ENCODE results near the gene TUBE1. TPM values are rescaled to one million over a fixed set of nuclear protein-coding genes. Genes with fewer than 3 reads are reported as not detected.

The TUBE1 gene, protein sequence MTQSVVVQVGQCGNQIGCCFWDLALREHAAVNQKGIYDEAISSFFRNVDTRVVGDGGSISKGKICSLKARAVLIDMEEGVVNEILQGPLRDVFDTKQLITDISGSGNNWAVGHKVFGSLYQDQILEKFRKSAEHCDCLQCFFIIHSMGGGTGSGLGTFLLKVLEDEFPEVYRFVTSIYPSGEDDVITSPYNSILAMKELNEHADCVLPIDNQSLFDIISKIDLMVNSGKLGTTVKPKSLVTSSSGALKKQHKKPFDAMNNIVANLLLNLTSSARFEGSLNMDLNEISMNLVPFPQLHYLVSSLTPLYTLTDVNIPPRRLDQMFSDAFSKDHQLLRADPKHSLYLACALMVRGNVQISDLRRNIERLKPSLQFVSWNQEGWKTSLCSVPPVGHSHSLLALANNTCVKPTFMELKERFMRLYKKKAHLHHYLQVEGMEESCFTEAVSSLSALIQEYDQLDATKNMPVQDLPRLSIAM
- 8.0 and 8.4 TPM in 2 replicates for polyA plus RNA-seq (2013)

DNA sequence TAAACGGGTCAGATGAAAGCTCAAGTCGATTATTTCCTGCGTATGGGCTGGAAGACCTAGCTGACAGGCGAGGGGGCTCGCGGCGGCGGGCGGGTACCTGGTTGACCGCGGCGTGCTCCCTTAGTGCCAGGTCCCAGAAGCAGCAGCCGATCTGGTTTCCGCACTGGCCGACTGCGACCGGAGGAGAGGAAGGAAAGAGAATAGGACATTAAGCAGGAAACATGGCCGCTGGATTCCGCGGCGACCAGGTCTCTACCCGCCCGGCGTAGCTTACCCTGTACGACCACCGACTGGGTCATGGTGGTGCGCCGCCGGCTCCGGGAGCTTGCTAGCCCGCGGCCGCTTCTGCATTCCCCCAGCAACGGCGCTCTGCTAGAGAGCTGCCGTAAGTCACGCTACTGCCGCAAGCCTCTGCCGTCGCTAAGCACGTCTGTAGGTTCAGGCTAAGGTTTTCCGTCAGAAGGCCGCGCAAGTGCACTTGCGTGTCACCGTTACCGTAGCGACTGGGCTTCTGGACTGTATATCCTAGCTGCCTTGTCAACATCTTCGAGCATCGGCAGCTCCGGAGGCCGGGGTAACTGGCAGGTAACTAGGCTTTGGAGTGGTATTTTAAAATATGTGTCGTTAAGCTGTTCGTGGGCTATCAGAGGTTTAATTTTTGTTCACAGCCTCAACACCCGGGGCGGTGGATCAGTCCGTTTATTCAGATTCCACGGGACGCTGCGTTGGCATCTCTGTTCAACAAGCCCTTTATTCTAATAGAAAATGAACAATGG lies at the start of gene TUBE1, which contains the start of gene FAM229B:
Gene TUBE1, minus strand, starts transcription at position 347 of the 776 bp plus-strand sequence. Its CDS starts 48 bp downstream, at position 299.
Gene FAM229B, plus strand, starts transcription at position 456 of the 776 bp plus-strand sequence. CDS start 11,693 bp downstream, outside the sequence.
- H2AFZ ChIP-seq (ENCODE audit: insufficient read depth, low read length, poor library complexity) = peak within 1 kb of the TSS; percentile 51
- H3K36me3 ChIP-seq (ENCODE audit: control insufficient read depth in 1 of 2, insufficient read depth in 2 of 2, low read length in 2 of 2) = no peaks in the 10 kb centered on the region
- H3K9me3 ChIP-seq (ENCODE audit: insufficient read depth, low read depth, low read length) = no peaks in the 10 kb centered on the region
- H3K4me1 ChIP-seq (ENCODE audit: control insufficient read depth in 1 of 2, insufficient read depth in 2 of 2, low read length in 2 of 2) = no peaks in the 10 kb centered on the region
- H4K12ac ChIP-seq (ENCODE audit: low read depth, low read length) = peak within 1 kb of the TSS; percentile 21
- H3K4me2 ChIP-seq (ENCODE audit: low read length) = peak within 1 kb of the TSS; percentile 73
- no peaks in the 10 kb centered on the region for H3K79me1 ChIP-seq (ENCODE audit: low read length)
- H4K8ac ChIP-seq (ENCODE audit: low read depth, low read length) = peak within 1 kb of the TSS; percentile 64
- H2AK5ac ChIP-seq (ENCODE audit: low read length) = no peak within 1 kb of the TSS
- no peak within 1 kb of the TSS for H3K18ac ChIP-seq (ENCODE audit: low read length)
- DNase-seq = peak; percentile 95 to 96
- peak within 1 kb of the TSS; percentile 53 for H4K91ac ChIP-seq (ENCODE audit: low read depth, low read length)
- no peak within 1 kb of the TSS for H2BK120ac ChIP-seq (ENCODE audit: insufficient read depth, low read length, poor library complexity)
- H3K27me3 ChIP-seq (ENCODE audit: insufficient read depth, low read length) = no peaks in the 10 kb centered on the region
- H2BK12ac ChIP-seq (ENCODE audit: low read length) = no peak within 1 kb of the TSS
- peak within 1 kb of the TSS; percentile 77 for H3K4me3 ChIP-seq (ENCODE audit: low read depth, low read length)
- no peaks in the 10 kb centered on the region for H3K79me2 ChIP-seq (ENCODE audit: control insufficient read depth, insufficient read depth, low read length, poor library complexity)
- H3K27ac ChIP-seq (ENCODE audit: low read depth, low read length) = peak within 1 kb of the TSS; percentile 31
- no peak within 1 kb of the TSS for H3K9ac ChIP-seq (ENCODE audit: low read length)
- H3K23ac ChIP-seq (ENCODE audit: low read length) = no peak within 1 kb of the TSS
- H2BK5ac ChIP-seq (ENCODE audit: low read depth, low read length, poor library complexity) = no peak within 1 kb of the TSS
- no CpG with 5 or more reads among the region's 60 CpGs for WGBS (ENCODE audit: extremely low coverage, insufficient coverage, insufficient read length)
- peak within 1 kb of the TSS; percentile 36 for H3K14ac ChIP-seq (ENCODE audit: low read length)
- H3K4ac ChIP-seq (ENCODE audit: low read depth, low read length) = no peak within 1 kb of the TSS

DNA sequence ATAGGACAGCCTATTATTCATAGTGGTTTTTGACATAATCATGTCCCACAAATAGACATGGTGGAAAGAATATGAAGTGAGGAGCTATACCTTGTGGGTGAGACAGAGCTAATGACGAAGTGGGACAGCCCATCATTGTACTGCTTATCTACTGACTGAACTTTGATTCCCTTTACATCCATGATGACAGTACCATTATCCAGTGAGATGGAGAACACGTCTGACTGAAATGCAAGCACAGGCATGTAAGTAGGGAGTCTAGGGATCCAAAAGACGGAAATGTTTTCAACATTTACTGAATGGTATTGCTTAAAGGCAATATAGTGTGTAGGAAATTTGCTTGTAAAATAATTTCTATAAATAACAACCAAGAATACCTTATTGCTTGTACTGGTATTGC lies 43.6 kb upstream of the TUBE1 start:
- Histone ChIP-seq H4K12ac (ENCODE audit: low read depth, low read length) (no peak overlapping the region), H3K4me2 (ENCODE audit: low read length) (no peak overlapping the region), H3K14ac (ENCODE audit: low read length) (no peak overlapping the region), H2BK5ac (ENCODE audit: low read depth, low read length, poor library complexity) (no peak overlapping the region), H4K91ac (ENCODE audit: low read depth, low read length) (no peak overlapping the region), H3K27ac (ENCODE audit: low read depth, low read length) (no peak overlapping the region), H4K8ac (ENCODE audit: low read depth, low read length) (no peak overlapping the region), H3K23ac (ENCODE audit: low read length) (peak overlapping the region; percentile 67), H3K27me3 (ENCODE audit: insufficient read depth, low read length) (no peaks in the 10 kb centered on the region), H2BK120ac (ENCODE audit: insufficient read depth, low read length, poor library complexity) (no peak overlapping the region), H3K9ac (ENCODE audit: low read length) (no peak overlapping the region), H3K36me3 (ENCODE audit: control insufficient read depth in 1 of 2, insufficient read depth in 2 of 2, low read length in 2 of 2) (no peaks in the 10 kb centered on the region), H3K4ac (ENCODE audit: low read depth, low read length) (no peak overlapping the region), H3K79me2 (ENCODE audit: control insufficient read depth, insufficient read depth, low read length, poor library complexity) (no peaks in the 10 kb centered on the region), H2AK5ac (ENCODE audit: low read length) (no peak overlapping the region), H3K18ac (ENCODE audit: low read length) (no peak overlapping the region), H3K4me1 (ENCODE audit: control insufficient read depth in 1 of 2, insufficient read depth in 2 of 2, low read length in 2 of 2) (no peaks in the 10 kb centered on the region), H3K4me3 (ENCODE audit: low read depth, low read length) (no peak overlapping the region), H2AFZ (ENCODE audit: insufficient read depth, low read length, poor library complexity) (no peak overlapping the region), H3K9me3 (ENCODE audit: insufficient read depth, low read depth, low read length) (no peaks in the 10 kb centered on the region), H2BK12ac (ENCODE audit: low read length) (no peak overlapping the region), H3K79me1 (ENCODE audit: low read length) (no peaks in the 10 kb centered on the region)
- no CpG with 5 or more reads among the region's 3 CpGs for WGBS (ENCODE audit: extremely low coverage, insufficient coverage, insufficient read length)
- DNase-seq = no peak

DNA sequence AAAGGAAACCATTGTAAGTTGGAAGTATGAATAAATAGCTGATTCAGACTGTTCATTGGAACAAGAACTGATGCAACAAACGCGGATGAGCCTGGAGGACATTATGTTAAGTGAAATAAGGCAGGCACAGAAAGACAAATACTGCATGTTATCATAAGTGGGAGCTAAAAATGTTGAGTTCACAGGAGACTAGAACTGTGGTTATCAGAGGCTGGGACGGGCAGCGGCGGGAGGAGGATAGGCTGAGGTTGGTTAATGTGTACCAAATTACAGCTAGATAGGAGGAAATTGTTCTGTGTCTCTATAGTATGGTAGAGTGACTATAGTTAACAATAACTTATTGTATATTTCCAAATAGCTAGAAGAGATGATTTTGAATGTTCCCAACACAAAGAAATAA lies 40.9 kb upstream of the TUBE1 start:
- no peak overlapping the region for H3K18ac ChIP-seq (ENCODE audit: low read length)
- H3K4me2 ChIP-seq (ENCODE audit: low read length) = no peak overlapping the region
- H3K14ac ChIP-seq (ENCODE audit: low read length) = no peak overlapping the region
- no peak overlapping the region for H4K8ac ChIP-seq (ENCODE audit: low read depth, low read length)
- H3K79me1 ChIP-seq (ENCODE audit: low read length) = no peaks in the 10 kb centered on the region
- no peak overlapping the region for H3K4me3 ChIP-seq (ENCODE audit: low read depth, low read length)
- no peak overlapping the region for H3K27ac ChIP-seq (ENCODE audit: low read depth, low read length)
- no CpG with 5 or more reads among the region's 5 CpGs for WGBS (ENCODE audit: extremely low coverage, insufficient coverage, insufficient read length)
- no peaks in the 10 kb centered on the region for H3K79me2 ChIP-seq (ENCODE audit: control insufficient read depth, insufficient read depth, low read length, poor library complexity)
- H3K23ac ChIP-seq (ENCODE audit: low read length) = no peak overlapping the region
- H2AFZ ChIP-seq (ENCODE audit: insufficient read depth, low read length, poor library complexity) = no peak overlapping the region
- no peaks in the 10 kb centered on the region for H3K4me1 ChIP-seq (ENCODE audit: control insufficient read depth in 1 of 2, insufficient read depth in 2 of 2, low read length in 2 of 2)
- no peak overlapping the region for H2BK5ac ChIP-seq (ENCODE audit: low read depth, low read length, poor library complexity)
- no peak overlapping the region for H2BK120ac ChIP-seq (ENCODE audit: insufficient read depth, low read length, poor library complexity)
- H4K12ac ChIP-seq (ENCODE audit: low read depth, low read length) = no peak overlapping the region
- no peak for DNase-seq
- no peaks in the 10 kb centered on the region for H3K27me3 ChIP-seq (ENCODE audit: insufficient read depth, low read length)
- H3K9ac ChIP-seq (ENCODE audit: low read length) = no peak overlapping the region
- H3K36me3 ChIP-seq (ENCODE audit: control insufficient read depth in 1 of 2, insufficient read depth in 2 of 2, low read length in 2 of 2) = no peaks in the 10 kb centered on the region
- H2AK5ac ChIP-seq (ENCODE audit: low read length) = no peak overlapping the region
- H2BK12ac ChIP-seq (ENCODE audit: low read length) = no peak overlapping the region
- H3K9me3 ChIP-seq (ENCODE audit: insufficient read depth, low read depth, low read length) = no peaks in the 10 kb centered on the region
- no peak overlapping the region for H4K91ac ChIP-seq (ENCODE audit: low read depth, low read length)
- H3K4ac ChIP-seq (ENCODE audit: low read depth, low read length) = no peak overlapping the region

DNA sequence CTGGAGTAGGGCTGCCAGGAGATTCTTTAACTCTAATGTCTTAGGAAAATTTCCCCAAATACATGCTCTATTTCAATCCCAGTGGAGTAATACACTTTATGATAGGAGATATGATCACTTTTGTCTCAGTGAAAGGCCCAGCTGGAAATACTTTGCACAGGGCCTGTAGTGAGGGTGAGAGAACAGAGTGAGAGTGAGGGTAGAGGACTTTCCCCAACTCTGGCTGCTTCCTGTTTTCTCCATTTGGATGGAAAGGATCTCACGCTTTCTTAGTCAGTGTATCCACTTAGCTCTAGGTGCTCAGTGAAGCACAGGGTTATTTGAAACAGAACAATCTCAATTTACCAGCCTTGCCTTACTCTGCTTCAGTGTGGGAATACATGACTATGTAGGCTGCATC lies 36.7 kb upstream of the TUBE1 start:
- Histone ChIP-seq H3K79me2 (ENCODE audit: control insufficient read depth, insufficient read depth, low read length, poor library complexity) (no peaks in the 10 kb centered on the region), H3K4me1 (ENCODE audit: control insufficient read depth in 1 of 2, insufficient read depth in 2 of 2, low read length in 2 of 2) (no peaks in the 10 kb centered on the region), H2BK12ac (ENCODE audit: low read length) (no peak overlapping the region), H2BK120ac (ENCODE audit: insufficient read depth, low read length, poor library complexity) (no peak overlapping the region), H4K12ac (ENCODE audit: low read depth, low read length) (no peak overlapping the region), H3K9ac (ENCODE audit: low read length) (no peak overlapping the region), H4K8ac (ENCODE audit: low read depth, low read length) (no peak overlapping the region), H4K91ac (ENCODE audit: low read depth, low read length) (no peak overlapping the region), H3K27me3 (ENCODE audit: insufficient read depth, low read length) (no peaks in the 10 kb centered on the region), H3K4me2 (ENCODE audit: low read length) (no peak overlapping the region), H3K4ac (ENCODE audit: low read depth, low read length) (no peak overlapping the region), H3K23ac (ENCODE audit: low read length) (no peak overlapping the region), H3K14ac (ENCODE audit: low read length) (no peak overlapping the region), H2AK5ac (ENCODE audit: low read length) (no peak overlapping the region), H3K27ac (ENCODE audit: low read depth, low read length) (no peak overlapping the region), H3K79me1 (ENCODE audit: low read length) (no peaks in the 10 kb centered on the region), H3K9me3 (ENCODE audit: insufficient read depth, low read depth, low read length) (no peaks in the 10 kb centered on the region), H3K4me3 (ENCODE audit: low read depth, low read length) (no peak overlapping the region), H3K36me3 (ENCODE audit: control insufficient read depth in 1 of 2, insufficient read depth in 2 of 2, low read length in 2 of 2) (no peaks in the 10 kb centered on the region), H3K18ac (ENCODE audit: low read length) (no peak overlapping the region), H2BK5ac (ENCODE audit: low read depth, low read length, poor library complexity) (no peak overlapping the region), H2AFZ (ENCODE audit: insufficient read depth, low read length, poor library complexity) (no peak overlapping the region)
- WGBS (ENCODE audit: extremely low coverage, insufficient coverage, insufficient read length) = no CpG with 5 or more reads among the region's 1 CpG
- no peak for DNase-seq
